H1 (cell line): ENCODE results near the gene RNF145. TPM values are rescaled to one million over a fixed set of nuclear protein-coding genes. Genes with fewer than 3 reads are reported as not detected.

Source experiments
- CTCF ChIA-PET: fragments of 300-600 bp; sonication (Branson Sonifier 250); formaldehyde crosslinking; loops from one replicate; lab custom pipeline; 2021; ENCODE audit not compliant: partially characterized antibody; lab: Charles Lee
- POLR2A ChIA-PET: fragments of 300-600 bp; sonication (Branson Sonifier 250); formaldehyde crosslinking; loops from one replicate; lab custom pipeline; 2021; ENCODE audit warnings: inconsistent platforms; ENCODE audit not compliant: partially characterized antibody; lab: Charles Lee
- DNase-seq, 2 experiments: peaks; one replicate each; pipeline versions ENCODE4 v3.0.0 to v3.0.0-alpha.2; 2010 to 2022; ENCODE audit warnings: low spot score in 2 of 2, low read depth in 1 of 2, mixed read lengths in 1 of 2
- FAIRE-seq: peaks from 2 replicates; lab custom pipeline; 2011; peaks lifted over from hg19 to GRCh38; lab: Jason Lieb, UNC
- H2AFZ ChIP-seq: 2 replicates; pipeline ENCODE4 v1.8.1; 2012; ENCODE audit warnings: low read length, inconsistent platforms
- H2AK5ac ChIP-seq: 2 replicates; pipeline ENCODE4 v1.6.1; 2013; ENCODE audit warnings: low read depth, low read length
- H2BK120ac ChIP-seq: replicated peaks from 2 replicates; pipeline ENCODE3; 2013; ENCODE audit warnings: low read depth, low read length, inconsistent platforms
- H2BK12ac ChIP-seq: 2 replicates; pipeline ENCODE4 v1.6.1; 2013; ENCODE audit warnings: low read depth, low read length
- H2BK15ac ChIP-seq: 2 replicates; pipeline ENCODE4 v1.6.1; 2013; ENCODE audit warnings: low read length
- H2BK20ac ChIP-seq: 2 replicates; pipeline ENCODE4 v1.6.1; 2013; ENCODE audit warnings: low read length
- H2BK5ac ChIP-seq: 2 replicates; pipeline ENCODE4 v1.6.1; 2013; ENCODE audit warnings: low read depth, low read length
- H3K14ac ChIP-seq: 2 replicates; pipeline ENCODE4 v1.6.1; 2013; ENCODE audit warnings: inconsistent platforms; ENCODE audit not compliant: insufficient read length
- H3K18ac ChIP-seq: 2 replicates; pipeline ENCODE4 v1.6.1; 2013; ENCODE audit warnings: low read length; ENCODE audit errors: extremely low read depth
- H3K23ac ChIP-seq: 2 replicates; pipeline ENCODE4 v1.6.1; 2013; ENCODE audit warnings: inconsistent platforms; ENCODE audit not compliant: insufficient read length
- H3K23me2 ChIP-seq: 2 replicates; pipeline ENCODE4 v1.6.1; 2013; ENCODE audit warnings: low read depth, low read length
- H3K27ac ChIP-seq: 2 replicates; pipeline ENCODE4 v1.6.1; 2011; ENCODE audit warnings: low read depth, low read length, inconsistent platforms
- H3K27me3 ChIP-seq, 4 experiments: replicated peaks in 1 of 4; 1 replicate in 1 of 4; 2 replicates in 3 of 4; pipeline versions ENCODE4 v1.6.1 to v1.8.1; 2011 to 2013; ENCODE audit warnings: low read length in 3 of 4, mild to moderate bottlenecking in 3 of 4, inconsistent platforms in 2 of 4, mixed read lengths in 2 of 4, moderate library complexity in 1 of 4; ENCODE audit not compliant: control insufficient read depth in 3 of 4, insufficient read depth in 3 of 4; ENCODE audit errors: extremely low read depth in 1 of 4
- H3K36me3 ChIP-seq, 4 experiments: 2 replicates each; pipeline versions ENCODE4 v1.6.1 to v1.8.1; 2011 to 2013; ENCODE audit warnings: mild to moderate bottlenecking in 4 of 4, low read length in 3 of 4, moderate library complexity in 2 of 4, control low read depth in 1 of 4, inconsistent platforms in 1 of 4; ENCODE audit not compliant: insufficient read depth in 4 of 4, control insufficient read depth in 2 of 4
- H3K4ac ChIP-seq: replicated peaks from 2 replicates; pipeline ENCODE3; 2013; ENCODE audit warnings: low read length, low read depth, mixed read lengths, inconsistent platforms; ENCODE audit not compliant: insufficient read length
- H3K4me1 ChIP-seq, 4 experiments: replicated peaks in 1 of 4; 1 replicate in 1 of 4; 2 replicates in 3 of 4; pipeline versions ENCODE4 v1.6.1 to v1.8.1; 2011 to 2013; ENCODE audit warnings: low read length in 3 of 4, inconsistent platforms in 2 of 4, mixed read lengths in 1 of 4; ENCODE audit not compliant: insufficient read depth in 4 of 4, control insufficient read depth in 3 of 4
- H3K4me2 ChIP-seq, 2 experiments: 2 replicates each; pipeline versions ENCODE4 v1.6.1 to v1.8.1; 2011 to 2013; ENCODE audit warnings: low read depth in 2 of 2, low read length in 2 of 2, control low read depth in 1 of 2, inconsistent platforms in 1 of 2, mild to moderate bottlenecking in 1 of 2; ENCODE audit not compliant: insufficient read depth in 1 of 2
- H3K4me3 ChIP-seq, 4 experiments: fragments of 200-600, 300-600 bp in 1 of 4; sonication (generic), shearing (Covaris generic), sonication (Bioruptor Twin) in 1 of 4; 2 replicates each; pipeline versions ENCODE4 v1.5.1 to v1.8.1; 2011 to 2016; ENCODE audit warnings: low read length in 4 of 4, low read depth in 3 of 4, control low read depth in 2 of 4, inconsistent platforms in 2 of 4, mild to moderate bottlenecking in 2 of 4, mixed read lengths in 1 of 4, moderate library complexity in 1 of 4; ENCODE audit not compliant: insufficient read depth in 2 of 4; ENCODE audit errors: extremely low read depth in 1 of 4
- H3K56ac ChIP-seq: replicated peaks from 2 replicates; pipeline ENCODE3; 2013; ENCODE audit warnings: low read depth, mild to moderate bottlenecking, mixed read lengths, low read length, inconsistent platforms; ENCODE audit not compliant: insufficient read length
- H3K79me1 ChIP-seq: 2 replicates; pipeline ENCODE4 v1.6.1; 2013; ENCODE audit warnings: low read depth, low read length, control low read depth
- H3K79me2 ChIP-seq, 2 experiments: 2 replicates each; pipeline versions ENCODE4 v1.6.1 to v1.8.1; 2012 to 2013; ENCODE audit warnings: low read length in 2 of 2, mild to moderate bottlenecking in 2 of 2, inconsistent platforms in 1 of 2; ENCODE audit not compliant: insufficient read depth in 2 of 2, control insufficient read depth in 1 of 2
- H3K9ac ChIP-seq, 4 experiments: replicated peaks in 1 of 4; 1 replicate in 1 of 4; 2 replicates in 3 of 4; pipeline versions ENCODE4 v1.6.1 to v1.8.1; 2011 to 2013; ENCODE audit warnings: low read depth in 3 of 4, low read length in 3 of 4, control low read depth in 2 of 4, mild to moderate bottlenecking in 2 of 4, moderate library complexity in 2 of 4, inconsistent platforms in 1 of 4; ENCODE audit errors: extremely low read depth in 1 of 4
- H3K9me3 ChIP-seq, 2 experiments: 2 replicates each; pipeline versions ENCODE4 v1.6.1 to v1.8.1; 2012 to 2013; ENCODE audit warnings: mild to moderate bottlenecking in 2 of 2, moderate library complexity in 2 of 2, control low read depth in 1 of 2, inconsistent platforms in 1 of 2, low read depth in 1 of 2, low read length in 1 of 2, mixed read lengths in 1 of 2; ENCODE audit not compliant: insufficient read depth in 2 of 2
- H4K20me1 ChIP-seq, 2 experiments: replicated peaks in 1 of 2; 2 replicates each; pipeline versions ENCODE3 to v1.8.1; 2011 to 2013; ENCODE audit warnings: inconsistent platforms in 2 of 2, low read length in 2 of 2, mild to moderate bottlenecking in 1 of 2; ENCODE audit not compliant: insufficient read depth in 2 of 2, control insufficient read depth in 1 of 2
- H4K5ac ChIP-seq: 2 replicates; pipeline ENCODE4 v1.6.1; 2013; ENCODE audit warnings: low read length, low read depth, mixed read lengths, inconsistent platforms; ENCODE audit not compliant: insufficient read length
- H4K8ac ChIP-seq: 2 replicates; pipeline ENCODE4 v1.8.0; 2013; ENCODE audit warnings: mild to moderate bottlenecking, moderate library complexity, low read length, inconsistent platforms; ENCODE audit not compliant: insufficient read depth; ENCODE audit errors: extremely low read depth
- H4K91ac ChIP-seq: replicated peaks from 2 replicates; pipeline ENCODE3; 2013; ENCODE audit warnings: low read length, mixed read lengths, inconsistent platforms; ENCODE audit not compliant: insufficient read length
- CEBPB ChIP-seq: IDR thresholded peaks from 2 replicates; pipeline ENCODE4 v1.6.1; 2012; ENCODE audit warnings: low read depth, low read length
- CTBP2 ChIP-seq: IDR thresholded peaks from 2 replicates; pipeline ENCODE4 v1.7.0; 2011; ENCODE audit warnings: borderline replicate concordance, mild to moderate bottlenecking, moderate library complexity, mixed read lengths, low read length; ENCODE audit not compliant: insufficient read depth, insufficient read length
- CTCF ChIP-seq, 3 experiments: IDR thresholded peaks; 1 replicate in 2 of 3; 2 replicates in 1 of 3; pipeline versions ENCODE4 v1.5.1 to v1.6.1; 2011; ENCODE audit warnings: low read length in 3 of 3, mild to moderate bottlenecking in 3 of 3, inconsistent platforms in 2 of 3, low read depth in 1 of 3, moderate library complexity in 1 of 3; ENCODE audit not compliant: insufficient read depth in 1 of 3; ENCODE audit errors: control extremely low read depth in 1 of 3
- E2F6 ChIP-seq: IDR thresholded peaks from 2 replicates; pipeline ENCODE4 v1.6.1; 2012; ENCODE audit warnings: inconsistent platforms
- GABPA ChIP-seq: IDR thresholded peaks from 2 replicates; pipeline ENCODE4 v1.6.1; 2011; ENCODE audit warnings: mild to moderate bottlenecking, low read length, moderate library complexity, borderline replicate concordance; ENCODE audit not compliant: insufficient read depth
- GTF2F1 ChIP-seq: IDR thresholded peaks from 2 replicates; pipeline ENCODE4 v1.6.1; 2012; ENCODE audit warnings: low read depth, low read length, improper control_type of control experiment, borderline replicate concordance
- HDAC2 ChIP-seq, 2 experiments: fragments of 300-600 bp in 1 of 2; sonication (generic) in 1 of 2; IDR thresholded peaks; 2 replicates each; pipeline ENCODE4 v1.6.1; 2011 to 2012; ENCODE audit warnings: low read depth in 2 of 2, low read length in 2 of 2, mild to moderate bottlenecking in 2 of 2, moderate library complexity in 2 of 2, borderline replicate concordance in 1 of 2, inconsistent platforms in 1 of 2
- MAFK ChIP-seq: IDR thresholded peaks from 2 replicates; pipeline ENCODE4 v1.6.1; 2012; ENCODE audit warnings: low read depth, mild to moderate bottlenecking, improper control_type of control experiment, low read length
- NRF1 ChIP-seq: IDR thresholded peaks from 2 replicates; pipeline ENCODE4 v1.6.1; 2011; ENCODE audit warnings: mild to moderate bottlenecking, low read depth, low read length, improper control_type of control experiment
- RAD21 ChIP-seq, 2 experiments: IDR thresholded peaks in 1 of 2; conservative IDR thresholded peaks in 1 of 2; 2 replicates each; pipeline ENCODE4 v1.6.1; 2011; ENCODE audit warnings: low read depth in 2 of 2, low read length in 2 of 2, improper control_type of control experiment in 1 of 2, inconsistent platforms in 1 of 2, mild to moderate bottlenecking in 1 of 2, moderate library complexity in 1 of 2
- WGBS, 2 experiments: shearing (Covaris generic) in 1 of 2; methylation state at CpG; one replicate each; pipeline versions ENCODE4 v1.1.6 to v1.1.7; 2013 to 2015; ENCODE audit warnings: low lambda C conversion rate in 2 of 2, mixed read lengths in 2 of 2, inconsistent platforms in 1 of 2, low coverage in 1 of 2, missing lambda C conversion rate in 1 of 2; ENCODE audit not compliant: insufficient replicate concordance in 2 of 2, insufficient coverage in 1 of 2, insufficient read length in 1 of 2; ENCODE audit errors: extremely low coverage in 1 of 2, missing lambda C conversion rate in 1 of 2; 5-methylcytosine and 5-hydroxymethylcytosine counted together
- polyA plus RNA-seq, 7 experiments: library from polyadenylated mRNA; depleted of rRNA in 3 of 7; stranded (reverse) in 5 of 7; unstranded in 2 of 7; fragments of >200 nt in 5 of 7; fragments of 200-250 nt in 2 of 7; gene quantifications; 1 replicate in 5 of 7; 2 replicates in 1 of 7; 4 replicates in 1 of 7; pipeline versions ENCODE4 v1.2.1 to v1.2.3, GENCODE V29; 2011 to 2013; ENCODE audit warnings: missing spikeins in 2 of 7, mixed read lengths in 2 of 7
- total RNA-seq: library from RNA; stranded (reverse); fragmentation: NEBNext Ultra II Directional; extraction: Animal tissue kit (Norgen Biotek cat#: 25700); gene quantifications from 2 replicates; pipeline ENCODE4 v1.2.1, GENCODE V29; 2021

Gene RNF145
- total and polyA plus RNA-seq, 2 of the 8 experiments (the other 6 are each of a cell fraction or from before 2014, with no cell fraction given) = 34.2 to 72.5 TPM

- no peak overlapping the region for H2AK5ac ChIP-seq
- CTCF ChIA-PET = no interaction called here
- no peaks in the 10 kb centered on the region for H4K20me1 ChIP-seq
- no peaks in the 10 kb centered on the region for H3K36me3 ChIP-seq
- H2AFZ ChIP-seq = no peak overlapping the region
- no peak overlapping the region for H4K8ac ChIP-seq
- WGBS, 2 experiments = 63% methylated on average over 4 of the region's 4 CpGs; no CpG with 5 or more reads in 1 of the 2 experiments
- no peak overlapping the region for H2BK5ac ChIP-seq
- no peak overlapping the region for H3K56ac ChIP-seq
- H3K14ac ChIP-seq = no peak overlapping the region
- H2BK120ac ChIP-seq = no peak overlapping the region
- POLR2A ChIA-PET = no interaction called here
- H3K4me2 ChIP-seq = no peak overlapping the region
- H3K27me3 ChIP-seq = peaks cover 0 to 3% (median 0%) of the 10 kb centered on the region in 4 experiments; a peak in 2 of 7 replicates
- no peak overlapping the region for H3K9ac ChIP-seq
- H2BK20ac ChIP-seq = no peak overlapping the region
- H3K23me2 ChIP-seq = no peaks in the 10 kb centered on the region; the same call in 1 of the 2 replicates
- no peak overlapping the region for H3K4me3 ChIP-seq
- H3K4me1 ChIP-seq = no peaks in the 10 kb centered on the region
- H3K79me1 ChIP-seq = no peaks in the 10 kb centered on the region
- no peaks in the 10 kb centered on the region for H3K79me2 ChIP-seq
- no peak for FAIRE-seq
- no peak overlapping the region for H3K23ac ChIP-seq
- no peak overlapping the region for H3K27ac ChIP-seq
- no peak overlapping the region for H4K5ac ChIP-seq
- no peaks in the 10 kb centered on the region for H3K9me3 ChIP-seq
- no peak overlapping the region for H2BK12ac ChIP-seq
- no peak overlapping the region for H4K91ac ChIP-seq
- H2BK15ac ChIP-seq = no peak overlapping the region
- no peak overlapping the region for H3K4ac ChIP-seq
- DNase-seq = no peak
- no peak overlapping the region for H3K18ac ChIP-seq
- TF ChIP-seq GTF2F1 (no peak), NRF1 (no peak), GABPA (no peak), CTBP2 (no peak), HDAC2 (IDR thresholded peaks at IDR 0.05; ENCODE audit: borderline replicate concordance in 1 of 2, low read depth in 2 of 2, low read length in 2 of 2) (no peak), CTCF (IDR thresholded peaks at IDR 0.05; ENCODE audit: control extremely low read depth in 1 of 3, insufficient read depth in 1 of 3, low read depth in 1 of 3, low read length in 3 of 3) (no peak), RAD21 (IDR thresholded peaks at IDR 0.05 in 1 of 2, conservative IDR thresholded peaks at IDR 0.05 in 1 of 2; ENCODE audit: low read depth in 2 of 2, low read length in 2 of 2) (no peak), E2F6 (no peak), MAFK (no peak), CEBPB (no peak)
These were observed 33.3 kb upstream of the RNF145 start for GRCh38 chr5:159242656-159243055.
